Measurements from ENCODE around the gene RPS17.

The RPS17 gene

DNA sequence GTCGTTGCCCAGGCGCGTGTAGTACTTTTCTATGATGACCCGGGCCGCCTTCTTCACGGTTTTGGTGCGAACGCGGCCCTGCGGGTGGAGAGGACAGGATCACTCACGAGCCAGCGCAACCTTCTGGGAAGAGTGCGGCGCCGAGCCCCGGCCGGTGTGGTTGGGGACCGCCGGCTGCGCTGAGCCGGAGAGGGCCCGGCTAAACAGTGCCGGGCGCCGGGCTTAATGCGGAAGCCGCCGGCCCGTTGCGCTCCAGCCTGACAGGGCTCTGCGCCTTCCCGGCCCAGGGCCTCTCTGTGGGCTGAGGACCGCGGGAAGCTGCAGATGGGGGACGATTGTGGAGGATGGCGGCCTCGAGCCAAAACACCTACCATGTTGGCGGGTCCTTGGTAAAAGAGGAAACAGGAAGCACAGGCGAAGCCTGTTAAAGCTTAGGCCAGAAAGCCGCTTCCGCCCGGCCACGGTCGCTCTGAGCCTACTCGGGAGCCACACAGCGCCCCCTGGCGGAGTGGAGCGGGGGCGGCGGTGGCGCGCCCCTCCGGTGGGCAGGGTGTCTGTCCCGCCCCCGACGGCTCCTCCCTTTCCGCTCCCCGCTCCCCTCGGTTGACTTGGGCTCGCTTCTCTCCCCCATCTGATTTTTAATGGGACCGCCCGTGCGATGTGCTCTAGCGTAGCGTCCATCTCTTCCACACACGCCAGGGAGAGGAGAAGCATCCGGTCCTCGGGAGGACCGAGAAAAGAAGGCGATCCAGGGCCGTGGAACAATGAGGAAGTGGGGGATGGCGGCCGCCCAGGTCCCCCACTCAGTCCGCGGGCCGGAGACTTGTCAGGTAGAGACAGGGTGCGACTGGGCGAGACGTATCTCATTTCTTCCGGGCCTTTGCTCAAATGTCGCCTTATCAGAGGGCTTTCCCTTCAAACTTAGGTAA, at the start of gene RPS17:
Gene RPS17 (minus strand): TSS at position 403 of the 929 bp plus-strand sequence. CDS start 29 bp downstream, at position 374.
- H3K4me3 ChIP-seq (ENCODE audit: low read depth, low read length): peak within 1 kb of the TSS; percentile 99
- peak; percentile 86 for DNase-seq (ENCODE audit: low read depth)

DNA sequence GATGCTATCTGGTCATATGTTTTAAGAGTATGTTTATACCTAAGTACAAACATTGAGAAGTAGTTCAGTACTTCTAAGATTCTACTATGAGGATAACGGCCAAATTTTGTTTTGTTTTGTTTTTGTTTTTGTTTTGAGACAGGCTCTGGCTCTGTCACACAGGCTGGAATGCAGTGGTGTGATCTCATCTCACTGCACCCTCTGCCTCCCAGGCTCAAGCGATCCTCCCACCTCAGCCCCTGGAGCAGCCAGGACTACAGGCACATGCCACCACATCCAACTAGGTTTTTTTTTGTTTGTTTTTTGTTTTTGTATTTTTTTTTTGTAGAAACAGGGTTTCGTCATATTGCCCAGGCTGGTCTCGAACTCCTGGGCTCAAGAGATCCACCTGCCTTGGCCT, 47.5 kb upstream of the RPS17 start:
- no peak overlapping the region for H3K4me3 ChIP-seq (ENCODE audit: low read depth, low read length)
- DNase-seq (ENCODE audit: low read depth): no peak

DNA sequence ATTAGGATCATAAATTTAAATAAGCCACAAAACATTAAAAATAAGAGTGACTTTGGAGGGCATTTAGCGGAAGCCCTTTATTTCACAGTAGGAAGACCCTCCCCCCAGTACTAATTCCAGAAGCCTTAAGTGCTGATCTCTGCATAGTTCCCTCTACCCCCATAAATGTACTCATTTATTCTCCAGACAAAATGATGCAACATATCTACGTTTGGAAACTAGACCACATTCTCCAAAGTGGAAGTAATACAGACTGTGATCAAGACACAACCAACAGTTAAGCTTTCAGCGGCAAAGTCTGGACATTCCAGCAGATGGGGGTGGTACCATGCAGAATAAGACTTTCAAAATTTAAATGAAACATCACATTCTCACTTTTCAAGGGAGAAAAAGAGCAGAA, 44.8 kb upstream of the RPS17 start:
- no peak overlapping the region for H3K4me3 ChIP-seq (ENCODE audit: low read depth, low read length)
- peak; percentile 51 for DNase-seq (ENCODE audit: low read depth)

DNA sequence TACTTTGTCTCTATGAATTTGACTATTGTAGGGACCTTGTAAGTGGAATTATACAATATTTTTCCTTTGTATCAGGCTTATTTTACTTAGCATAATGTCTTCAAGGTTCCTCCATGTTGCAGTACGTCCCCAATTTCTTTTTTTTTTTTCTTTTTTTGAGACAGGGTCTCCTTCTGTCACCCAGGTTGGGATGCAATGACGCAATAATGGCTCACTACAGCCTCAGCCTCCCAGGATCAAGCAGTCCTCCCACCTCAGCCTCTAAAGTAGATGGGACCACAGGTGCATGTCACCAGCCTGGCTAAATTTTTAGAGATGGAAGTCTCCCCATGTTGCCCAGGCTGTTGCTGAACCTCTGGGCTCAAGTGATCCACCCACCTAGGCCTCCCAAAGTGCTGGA, 40.5 kb upstream of the RPS17 start:
- DNase-seq (ENCODE audit: low read depth): no peak
- H3K4me3 ChIP-seq (ENCODE audit: low read depth, low read length): no peak overlapping the region

DNA sequence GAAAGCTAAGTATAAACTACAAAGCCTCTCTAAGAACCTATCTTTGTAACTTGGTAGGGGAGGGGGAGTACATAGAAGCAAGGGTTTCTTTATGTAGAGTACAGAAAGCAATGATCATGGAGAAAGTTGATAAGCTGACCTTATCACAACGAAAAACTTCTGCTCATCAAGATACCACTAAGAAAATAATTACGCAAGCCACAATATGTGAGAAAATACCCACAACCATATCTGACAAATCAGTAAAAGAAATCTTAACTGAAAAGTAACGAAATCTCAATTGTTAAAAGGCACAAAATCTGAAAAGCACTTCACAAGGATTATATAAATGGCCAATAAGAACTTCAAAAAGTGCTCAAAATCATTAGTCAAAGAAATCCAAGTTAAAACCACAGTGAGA, 35.1 kb upstream of the RPS17 start:
- no peak overlapping the region for H3K4me3 ChIP-seq (ENCODE audit: low read depth, low read length)
- DNase-seq (ENCODE audit: low read depth): no peak

DNA sequence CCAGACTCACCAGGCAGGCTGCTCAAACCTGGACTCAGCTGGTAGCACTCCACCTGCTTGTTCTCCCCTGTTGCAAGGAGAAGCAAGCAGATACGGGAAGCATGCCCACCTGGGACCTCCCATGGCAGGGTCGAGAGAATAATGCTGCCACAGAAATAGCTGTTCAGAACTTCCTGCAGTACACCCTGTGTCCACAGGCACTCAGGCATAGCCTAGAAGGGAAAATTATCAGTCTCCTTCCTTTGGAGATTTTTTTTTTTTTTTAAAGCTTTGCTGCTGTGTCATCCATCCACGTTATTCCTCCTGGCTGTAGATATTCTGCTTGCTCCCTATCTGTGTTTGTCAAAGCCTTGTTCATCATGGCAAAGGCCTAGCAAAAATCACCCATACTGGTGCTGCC, 32.7 kb upstream of the RPS17 start:
- no peak overlapping the region for H3K4me3 ChIP-seq (ENCODE audit: low read depth, low read length)
- DNase-seq (ENCODE audit: low read depth): no peak

DNA sequence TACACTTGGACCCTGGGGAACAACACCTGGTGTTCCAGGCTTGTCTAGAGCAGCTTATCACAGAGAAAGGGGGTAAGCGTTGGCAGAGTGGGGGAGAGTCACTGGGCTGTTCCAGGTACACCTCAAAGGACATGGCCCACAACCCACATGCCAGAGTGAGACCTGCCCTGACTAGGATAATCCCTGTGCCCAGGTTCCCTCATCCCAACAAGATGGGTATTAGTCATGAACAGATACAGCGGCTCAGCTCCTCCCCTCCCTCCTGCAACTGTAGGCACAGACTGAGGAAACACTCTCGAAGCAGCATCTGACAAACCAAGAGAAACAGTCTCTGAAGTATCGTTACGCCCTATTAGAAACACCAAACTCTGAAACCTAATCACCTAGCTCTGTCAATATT, 32.1 kb upstream of the RPS17 start:
- no peak overlapping the region for H3K4me3 ChIP-seq (ENCODE audit: low read depth, low read length)
- no peak for DNase-seq (ENCODE audit: low read depth)

DNA sequence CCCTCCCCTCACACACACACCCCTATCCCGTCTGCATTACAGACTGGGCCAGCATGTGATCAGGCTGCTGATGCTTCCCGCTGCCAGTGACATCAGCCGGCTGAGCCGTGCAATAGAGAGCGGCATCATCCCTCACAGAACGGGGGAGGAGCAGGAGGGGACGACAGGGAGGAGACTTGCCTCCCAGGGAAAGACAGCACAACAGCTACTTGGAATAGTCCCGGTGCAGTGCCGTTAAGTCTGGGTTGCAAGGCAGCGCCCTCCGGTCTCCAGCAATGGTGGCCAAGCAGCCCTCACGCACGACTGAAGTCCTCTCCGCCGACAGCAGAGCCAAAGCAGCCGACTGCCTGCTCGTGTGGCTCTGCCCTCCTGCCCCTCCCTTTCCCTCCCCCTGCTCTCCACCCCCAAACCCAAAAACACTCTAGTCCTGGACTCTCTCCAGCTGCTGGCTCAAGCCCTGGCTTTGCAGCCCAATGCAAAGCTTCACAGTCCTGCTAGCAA, 31.5 kb upstream of the RPS17 start:
- peak overlapping the region; percentile 48 for H3K4me3 ChIP-seq (ENCODE audit: low read depth, low read length)
- DNase-seq (ENCODE audit: low read depth): peak; percentile 60

DNA sequence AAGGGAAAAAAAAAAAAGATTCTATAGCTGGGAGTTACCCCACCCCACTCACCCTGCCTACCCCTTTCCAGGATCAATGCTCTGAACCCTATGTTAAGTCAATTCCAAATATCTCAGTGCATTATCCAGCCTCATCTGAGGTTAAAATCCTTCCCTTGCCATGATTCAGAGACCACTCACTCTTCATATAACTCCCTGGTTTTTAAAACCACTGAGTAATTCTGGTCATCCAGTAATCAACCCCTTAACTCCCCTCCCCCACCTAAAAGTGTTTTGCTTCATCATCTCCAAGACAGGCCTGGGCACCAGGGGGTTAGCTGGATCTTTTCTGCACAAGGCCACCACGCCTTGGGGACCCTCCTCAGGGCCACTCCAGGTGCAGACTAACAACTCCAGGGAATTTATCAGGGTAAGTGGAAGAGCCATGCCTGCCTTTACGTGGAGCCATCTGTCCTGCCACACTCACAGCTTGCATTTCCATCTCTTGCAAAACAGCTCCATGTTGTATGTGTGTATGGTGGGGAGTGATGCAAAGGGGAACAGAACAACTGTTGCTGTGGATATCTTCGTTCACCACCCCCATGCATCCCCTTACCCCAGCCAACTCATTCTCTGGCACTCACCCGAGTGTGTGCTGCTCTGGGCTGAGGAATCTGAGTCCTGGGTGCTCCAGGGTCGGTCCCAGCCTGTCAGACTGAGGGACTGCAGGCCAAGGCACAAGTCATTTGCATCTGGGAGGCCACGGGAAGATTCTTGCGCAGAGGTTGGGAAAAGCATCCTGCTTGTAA, 30.7 kb upstream of the RPS17 start:
- DNase-seq (ENCODE audit: low read depth): no peak
- peak overlapping the region; percentile 48 for H3K4me3 ChIP-seq (ENCODE audit: low read depth, low read length)

DNA sequence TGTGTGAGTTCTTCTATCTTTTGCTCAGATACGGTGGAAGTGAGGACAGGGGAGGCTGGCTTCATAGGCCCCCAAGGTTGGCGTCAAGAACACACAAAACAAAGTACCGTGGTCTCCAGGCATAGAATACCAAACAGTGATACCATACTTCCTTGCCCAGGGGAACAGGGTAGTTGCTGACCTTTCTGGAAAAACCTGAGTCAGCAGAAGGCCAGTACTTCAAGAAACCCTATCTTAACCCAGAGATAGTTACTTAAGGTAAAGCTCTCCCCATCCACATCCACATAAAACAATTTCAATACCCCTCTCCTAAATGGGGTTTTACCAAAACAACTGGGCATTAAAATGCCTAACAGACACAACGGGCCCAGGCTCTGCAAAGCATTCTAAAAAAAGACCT, 29.6 kb upstream of the RPS17 start:
- no peak for DNase-seq (ENCODE audit: low read depth)
- H3K4me3 ChIP-seq (ENCODE audit: low read depth, low read length): no peak overlapping the region

DNA sequence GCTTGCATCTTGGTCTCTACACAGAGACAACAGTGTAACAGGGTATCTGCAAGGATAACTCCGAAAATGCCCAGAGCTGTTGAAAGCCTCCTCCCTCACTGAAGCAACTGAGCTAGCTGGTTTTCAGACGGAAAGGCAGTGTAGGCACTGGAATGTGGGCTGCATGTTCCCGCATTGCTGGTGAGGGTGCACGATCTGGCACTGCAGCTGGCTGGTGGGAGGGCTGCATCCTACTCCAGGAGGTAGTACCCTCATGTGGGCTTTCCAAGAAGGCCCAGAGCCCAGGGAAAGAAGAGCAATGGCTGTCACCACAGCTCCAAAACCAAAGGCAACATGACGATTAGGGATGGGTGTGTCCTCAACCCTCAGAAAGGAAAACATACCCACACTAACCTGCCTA, 28.7 kb upstream of the RPS17 start:
- H3K4me3 ChIP-seq (ENCODE audit: low read depth, low read length): no peak overlapping the region
- no peak for DNase-seq (ENCODE audit: low read depth)

DNA sequence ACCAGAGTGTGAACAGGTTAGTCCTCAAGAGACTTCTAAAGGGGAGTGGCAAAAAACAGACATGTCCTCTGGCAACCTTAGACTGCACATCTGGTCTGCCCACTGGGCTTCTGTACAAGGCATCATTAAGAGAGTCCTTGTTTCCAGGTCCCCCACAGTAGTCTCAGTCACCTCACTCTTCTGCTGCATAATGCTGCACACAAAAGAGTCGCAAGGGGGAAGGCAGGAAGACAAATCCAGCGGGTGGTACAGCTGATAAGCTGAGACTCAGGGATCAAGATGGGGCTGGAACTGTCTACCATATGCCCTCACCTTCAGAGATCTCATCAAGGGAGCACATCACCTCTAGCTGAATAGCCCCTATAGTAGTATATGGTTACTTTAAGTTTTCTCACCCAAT, 27.4 kb upstream of the RPS17 start:
- H3K4me3 ChIP-seq (ENCODE audit: low read depth, low read length): no peak overlapping the region
- DNase-seq (ENCODE audit: low read depth): no peak

DNA sequence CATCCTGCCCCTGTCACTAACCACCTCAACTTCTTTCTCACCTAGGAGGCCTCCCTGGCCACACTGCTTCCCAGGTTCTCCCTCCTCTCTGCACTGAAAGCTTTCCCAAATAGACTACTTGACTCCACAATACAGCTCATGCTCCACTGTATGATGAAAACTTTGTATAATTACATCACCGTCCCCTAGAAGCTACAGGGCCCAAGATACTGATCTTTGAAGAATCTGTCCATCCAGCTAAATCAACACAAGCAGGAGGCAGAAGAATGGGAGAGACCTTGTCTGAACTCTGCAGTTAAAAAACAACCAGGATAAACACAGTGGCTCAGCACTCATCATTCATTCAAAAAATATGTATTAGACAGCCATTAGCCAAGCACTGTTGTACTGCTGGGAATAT, 26.4 kb upstream of the RPS17 start:
- H3K4me3 ChIP-seq (ENCODE audit: low read depth, low read length): no peak overlapping the region
- DNase-seq (ENCODE audit: low read depth): no peak

DNA sequence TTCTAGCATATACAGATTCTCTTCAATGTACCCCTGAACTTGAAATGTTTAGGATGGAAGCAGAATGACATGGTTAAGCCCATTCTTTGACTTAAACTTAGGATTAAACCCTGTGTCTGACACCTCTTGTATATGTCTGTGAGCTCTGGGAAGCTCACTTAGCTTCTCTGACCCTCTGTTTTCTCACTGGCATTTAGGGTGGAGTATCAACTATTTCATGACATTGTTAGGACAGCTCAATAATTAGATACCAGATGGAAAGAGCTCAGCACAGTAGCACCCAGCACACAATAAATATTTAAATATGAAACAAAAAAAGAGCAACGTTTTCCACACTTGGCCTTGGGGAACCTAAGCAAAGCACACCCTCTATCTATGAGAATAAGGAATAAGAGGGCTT, 18.2 kb upstream of the RPS17 start:
- no peak overlapping the region for H3K4me3 ChIP-seq (ENCODE audit: low read depth, low read length)
- no peak for DNase-seq (ENCODE audit: low read depth)

DNA sequence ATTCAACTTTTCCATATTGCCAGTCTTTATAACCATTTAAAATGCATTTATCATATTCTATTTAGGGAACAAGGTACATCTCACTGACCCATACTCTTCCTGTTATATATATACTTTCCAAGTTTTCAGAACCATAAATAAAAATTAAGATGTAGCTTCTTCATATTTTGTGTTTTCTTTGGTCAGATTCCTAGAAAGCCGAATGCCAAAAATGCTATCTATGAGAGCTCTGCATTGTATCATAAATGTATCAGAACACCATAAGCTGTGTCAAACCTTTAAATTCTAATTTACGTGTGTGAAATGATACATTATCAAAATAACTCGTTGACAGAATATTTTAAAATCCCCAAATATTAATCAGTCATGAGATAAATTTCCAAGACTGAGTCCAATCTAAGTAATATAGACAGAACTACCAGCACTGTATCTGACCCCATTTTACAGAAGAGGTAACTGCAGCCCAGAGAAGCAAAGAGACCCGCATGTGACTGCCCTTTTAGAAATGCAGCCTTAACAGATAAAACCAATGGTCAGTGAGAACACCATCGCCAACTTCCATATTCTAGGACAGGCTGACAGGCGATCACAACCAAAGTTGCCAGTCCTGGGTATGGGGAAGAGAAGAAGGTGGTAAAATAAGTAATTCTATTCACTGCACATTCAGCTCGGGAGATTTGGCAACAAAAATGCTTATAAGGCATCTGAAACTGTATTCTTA, 16.2 kb upstream of the RPS17 start:
- H3K4me3 ChIP-seq (ENCODE audit: low read depth, low read length): no peak overlapping the region
- no peak for DNase-seq (ENCODE audit: low read depth)

DNA sequence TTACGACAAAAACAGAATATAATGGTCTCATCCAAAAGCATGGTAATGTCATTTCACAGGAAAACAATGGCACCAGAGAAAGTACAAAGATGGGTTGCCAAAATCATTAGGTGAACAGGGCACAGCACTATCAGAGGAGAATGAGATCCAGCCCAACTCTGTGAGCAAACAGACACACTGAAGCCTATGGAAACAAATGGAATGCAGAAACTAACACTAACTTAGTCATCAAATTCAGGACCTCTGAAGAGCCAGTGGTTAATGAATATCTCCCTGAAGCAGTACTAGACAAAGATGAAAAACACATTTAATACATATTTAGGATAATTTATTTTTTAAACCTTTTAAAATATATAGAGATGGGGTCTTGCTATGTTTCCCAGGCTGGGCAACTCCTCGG, 14.6 kb upstream of the RPS17 start:
- no peak overlapping the region for H3K4me3 ChIP-seq (ENCODE audit: low read depth, low read length)
- no peak for DNase-seq (ENCODE audit: low read depth)

DNA sequence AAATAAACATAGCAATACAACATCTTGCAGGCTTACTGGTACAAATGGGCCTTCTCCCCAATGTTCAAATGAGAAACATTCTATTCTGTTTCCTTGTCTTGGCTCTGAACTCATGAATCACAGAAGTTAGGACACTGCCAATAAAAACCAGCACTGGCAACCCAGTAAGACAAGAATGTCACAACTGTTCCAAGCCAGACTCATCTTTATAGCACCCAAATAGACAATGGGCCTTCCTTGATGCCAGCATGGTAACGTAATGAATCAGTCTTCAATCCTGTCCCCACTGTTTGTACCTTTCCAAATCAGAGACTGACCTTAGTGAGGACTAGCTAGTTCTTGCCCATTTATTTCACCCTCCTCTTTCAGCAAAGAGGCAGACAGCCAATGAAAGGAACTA, 14.1 kb upstream of the RPS17 start:
- H3K4me3 ChIP-seq (ENCODE audit: low read depth, low read length): no peak overlapping the region

DNA sequence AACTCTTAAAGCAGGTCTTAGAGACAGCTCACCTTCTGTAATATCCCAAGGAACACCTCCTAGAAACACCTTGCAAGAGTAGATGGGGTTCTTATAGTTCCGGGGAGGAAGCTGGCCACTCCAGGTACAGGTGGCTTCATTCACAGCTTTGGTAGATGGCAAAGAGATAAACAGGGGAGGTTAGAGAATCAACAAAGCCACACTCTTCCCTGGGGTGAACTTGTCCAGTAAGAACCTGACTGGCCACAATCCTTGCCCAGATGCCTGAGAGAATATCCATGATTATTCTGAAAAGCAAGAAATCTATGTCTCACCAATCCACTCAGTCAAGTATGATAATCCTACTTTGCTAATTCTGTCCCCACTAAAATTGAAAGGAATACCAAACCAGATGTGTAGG, 13.6 kb upstream of the RPS17 start:
- no peak for DNase-seq (ENCODE audit: low read depth)
- no peak overlapping the region for H3K4me3 ChIP-seq (ENCODE audit: low read depth, low read length)

More for the DNA sequence above, 14.1 kb upstream of the RPS17 start:
- DNase-seq (ENCODE audit: low read depth): no peak

DNA sequence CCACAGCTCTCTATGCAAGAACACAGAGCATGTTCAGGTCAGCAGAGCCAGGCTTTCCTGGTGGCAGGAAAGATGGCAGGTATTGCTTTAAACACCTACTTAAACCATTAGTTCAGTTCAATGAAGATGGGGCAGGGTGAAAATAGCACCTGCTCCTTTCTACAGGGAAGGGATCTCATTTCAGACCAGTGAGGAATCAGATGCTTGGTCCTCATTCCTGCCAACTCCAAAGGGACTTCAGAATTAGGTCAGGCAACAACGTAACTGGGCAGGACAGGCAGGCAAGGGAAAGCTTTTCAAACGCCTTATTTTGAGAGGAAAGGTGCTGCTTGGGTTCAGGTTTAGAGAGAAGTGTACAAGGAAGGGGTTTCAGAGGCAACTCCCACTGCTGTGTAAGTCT, 12.6 kb upstream of the RPS17 start:
- no peak overlapping the region for H3K4me3 ChIP-seq (ENCODE audit: low read depth, low read length)
- no peak for DNase-seq (ENCODE audit: low read depth)

All from skeletal muscle cell (primary cell).